ENCODE measurements around the gene CD8A. TPM values are rescaled to one million over a fixed set of nuclear protein-coding genes. Genes with fewer than 3 reads are reported as not detected.
A peak's percentile ranks its signal among the peaks of the same experiment; 100 is the strongest.

Gene CD8A
- total and polyA plus RNA-seq, 8 donors = 0.39 to 2.0 (median 1.2) TPM

GRCh38 chr2:86751778-86752177, 38.9 kb downstream of the CD8A start:
- 92 to 97% methylated on average over 1 of the region's 1 CpG for whole genome bisulfite sequencing, 2 donors
- ATAC-seq (no peak), DNase-seq (no peak), FAIRE-seq (no peak)
- intact Hi-C loops (cut with DNase I) = no loop called here
- Histone ChIP-seq H3K9me3 (no peaks in the 10 kb centered on the region), H3K27me3 (no peaks in the 10 kb centered on the region), H3K36me3 (peaks cover 0 to 14% (median 0%) of the 10 kb centered on the region in 3 donors), H3K4me3 (no peak overlapping the region), H3K4me1 (peaks cover 0 to 8% (median 0%) of the 10 kb centered on the region in 3 donors), H3K27ac (no peak overlapping the region)
- no peak for TF ChIP-seq CTCF (IDR thresholded peaks at IDR 0.05)

- FAIRE-seq (no peak), DNase-seq (no peak), ATAC-seq (no peak)
- Histone ChIP-seq H3K9me3 (no peaks in the 10 kb centered on the region), H3K27me3 (no peaks in the 10 kb centered on the region), H3K27ac (no peak overlapping the region), H3K4me1 (peaks cover 0 to 13% (median 6%) of the 10 kb centered on the region in 3 donors), H3K4me3 (no peak overlapping the region), H3K36me3 (peaks cover 0 to 14% (median 0%) of the 10 kb centered on the region in 3 donors)
- TF ChIP-seq CTCF (IDR thresholded peaks at IDR 0.05) = no peak
- WGBS, 2 donors = 97% methylated on average over 3 of the region's 3 CpGs
- intact Hi-C loops (cut with DNase I) = no loop called here
These were observed 40.4 kb downstream of the CD8A start for GRCh38 chr2:86750240-86750839.

- DNase-seq (no peak), ATAC-seq (peak; percentile 46 to 84 (median 63)), FAIRE-seq (no peak)
- Histone ChIP-seq H3K9me3 (no peaks in the 10 kb centered on the region), H3K27ac (no peak overlapping the region), H3K27me3 (no peaks in the 10 kb centered on the region), H3K4me1 (peaks cover 0 to 13% (median 6%) of the 10 kb centered on the region in 3 donors), H3K36me3 (peaks cover 0 to 4% (median 0%) of the 10 kb centered on the region in 3 donors), H3K4me3 (no peak overlapping the region)
- intact Hi-C loops (cut with DNase I) = no loop called here
- TF ChIP-seq CTCF (IDR thresholded peaks at IDR 0.05) = no peak
- 92 to 96% methylated on average over 9 of the region's 9 CpGs for WGBS, 2 donors
These were observed 42.7 kb downstream of the CD8A start for GRCh38 chr2:86747711-86748639.

- no peaks in the 10 kb centered on the region for H3K9me3 ChIP-seq
- H3K4me1 ChIP-seq = peaks cover 0 to 13% (median 6%) of the 10 kb centered on the region in 3 donors
- DNase-seq = no peak
- FAIRE-seq = no peak
- ATAC-seq = peak in 3 of 4 donors; percentile 27 to 54 (median 35)
- no peak overlapping the region for H3K4me3 ChIP-seq
- peak overlapping the region in 1 of 4 donors; percentile 26 for H3K27ac ChIP-seq
- H3K36me3 ChIP-seq = peaks cover 0 to 4% (median 0%) of the 10 kb centered on the region in 3 donors
- intact Hi-C loops (cut with DNase I) = no loop called here
- H3K27me3 ChIP-seq = no peaks in the 10 kb centered on the region
- no peak for TF ChIP-seq CTCF (IDR thresholded peaks at IDR 0.05)
These were observed 43.8 kb downstream of the CD8A start for GRCh38 chr2:86746939-86747338.

All from pancreas (tissue), 10 donors.